WTC11 (cell line): ENCODE results near the gene UGT1A8. TPM values are rescaled to one million over a fixed set of nuclear protein-coding genes. Genes with fewer than 3 reads are reported as not detected.

ENCODE experiments used
- ATAC-seq: fragments of 200-7000 bp; cut with Tn5 transposase; 2 replicates; pipeline ENCODE4 v1.10.0; 2021; ENCODE audit warnings: mild to moderate bottlenecking, moderate library complexity
- CTCF ChIA-PET: fragments of 300-600 bp; sonication (Branson Sonifier 250); formaldehyde crosslinking; loops from one replicate; lab custom pipeline; 2021; ENCODE audit warnings: antibody characterized with exemption; lab: Charles Lee
- POLR2A ChIA-PET: fragments of 350-600 bp; sonication (Branson Sonifier 250); formaldehyde crosslinking; loops from one replicate; lab custom pipeline; 2021; ENCODE audit warnings: antibody characterized with exemption; lab: Charles Lee
- DNase-seq: peaks from one replicate; pipeline ENCODE4 v3.0.0; 2021; ENCODE audit warnings: low spot score
- H3K27ac Mint-ChIP-seq: 2 replicates; pipeline ENCODE4 v1.8.0; 2021; ENCODE audit warnings: mixed read lengths
- H3K27me3 Mint-ChIP-seq: 2 replicates; pipeline ENCODE4 v1.8.0; 2021; ENCODE audit warnings: low read depth, mild to moderate bottlenecking, moderate library complexity, mixed read lengths
- H3K36me3 Mint-ChIP-seq: 2 replicates; pipeline ENCODE4 v1.8.0; 2021; ENCODE audit warnings: mixed read lengths
- H3K4me1 Mint-ChIP-seq: 2 replicates; pipeline ENCODE4 v1.8.0; 2022; ENCODE audit warnings: mixed read lengths
- H3K4me3 Mint-ChIP-seq: 2 replicates; pipeline ENCODE4 v1.8.0; 2021; ENCODE audit warnings: mild to moderate bottlenecking, moderate library complexity, mixed read lengths
- H3K9me3 Mint-ChIP-seq: 2 replicates; pipeline ENCODE4 v1.8.0; 2021; ENCODE audit warnings: mixed read lengths
- GABPB1 ChIP-seq: sonication (generic); formaldehyde crosslinking; IDR thresholded peaks from 2 replicates; pipeline ENCODE4 v1.8.1; 2023; ENCODE audit warnings: mild to moderate bottlenecking, missing genetic modification reagents
- GTF2I ChIP-seq: fragments of 250-450 bp; sonication (Bioruptor Pico); conservative IDR thresholded peaks from 2 replicates; pipeline ENCODE4 v1.4.0; 2021; ENCODE audit warnings: mild to moderate bottlenecking
- HMGXB4 ChIP-seq: sonication (generic); formaldehyde crosslinking; IDR thresholded peaks from 2 replicates; pipeline ENCODE4 v1.8.1; 2023; ENCODE audit warnings: mild to moderate bottlenecking, moderate library complexity, missing genetic modification reagents
- IRF2 ChIP-seq: sonication (generic); formaldehyde crosslinking; IDR thresholded peaks from 2 replicates; pipeline ENCODE4 v1.8.0; 2022; ENCODE audit warnings: low read depth, missing genetic modification reagents, borderline replicate concordance
- JUN ChIP-seq: sonication (generic); formaldehyde crosslinking; IDR thresholded peaks from 2 replicates; pipeline ENCODE4 v1.8.0; 2023; ENCODE audit warnings: mild to moderate bottlenecking, missing genetic modification reagents
- NFATC4 ChIP-seq: fragments of 250-450 bp; sonication (Bioruptor Pico); IDR thresholded peaks from 2 replicates; pipeline ENCODE4 v1.9.0; 2021; ENCODE audit warnings: mild to moderate bottlenecking
- NFE2L1 ChIP-seq: sonication (generic); formaldehyde crosslinking; IDR thresholded peaks from 2 replicates; pipeline ENCODE4 v1.8.1; 2023; ENCODE audit warnings: missing genetic modification reagents
- NR1H2 ChIP-seq: sonication (generic); formaldehyde crosslinking; IDR thresholded peaks from 2 replicates; pipeline ENCODE4 v1.9.0; 2021; ENCODE audit warnings: mild to moderate bottlenecking, moderate library complexity, missing genetic modification reagents
- PREB ChIP-seq: sonication (generic); formaldehyde crosslinking; IDR thresholded peaks from 2 replicates; pipeline ENCODE4 v1.8.1; 2022; ENCODE audit warnings: mild to moderate bottlenecking, missing genetic modification reagents, moderate library complexity, borderline replicate concordance
- PRRX2 ChIP-seq: fragments of 250-450 bp; sonication (Bioruptor Pico); IDR thresholded peaks from 2 replicates; pipeline ENCODE4 v1.8.0; 2021; ENCODE audit warnings: mild to moderate bottlenecking
- SMAD3 ChIP-seq: sonication (generic); formaldehyde crosslinking; IDR thresholded peaks from 2 replicates; pipeline ENCODE4 v1.8.0; 2022; ENCODE audit warnings: missing genetic modification reagents, mild to moderate bottlenecking, borderline replicate concordance
- TEAD1 ChIP-seq: sonication (generic); formaldehyde crosslinking; IDR thresholded peaks from 2 replicates; pipeline ENCODE4 v1.8.0; 2022; ENCODE audit warnings: mild to moderate bottlenecking, missing genetic modification reagents
- ZMAT4 ChIP-seq: fragments of 250-450 bp; sonication (Bioruptor Pico); IDR thresholded peaks from 2 replicates; pipeline ENCODE4 v1.9.0; 2021; ENCODE audit warnings: mild to moderate bottlenecking
- ZNF281 ChIP-seq: sonication (generic); formaldehyde crosslinking; IDR thresholded peaks from 2 replicates; pipeline ENCODE4 v1.8.0; 2023; ENCODE audit warnings: mild to moderate bottlenecking, missing genetic modification reagents
- ZNF396 ChIP-seq: fragments of 250-450 bp; sonication (Bioruptor Pico); IDR thresholded peaks from 2 replicates; pipeline ENCODE4 v1.8.0; 2021; ENCODE audit warnings: mild to moderate bottlenecking, moderate library complexity, borderline replicate concordance
- ZNF512 ChIP-seq: sonication (generic); formaldehyde crosslinking; IDR thresholded peaks from 2 replicates; pipeline ENCODE4 v1.8.1; 2022; ENCODE audit warnings: missing genetic modification reagents, borderline replicate concordance
- ZNF671 ChIP-seq: fragments of 250-450 bp; sonication (Bioruptor Pico); IDR thresholded peaks from 2 replicates; pipeline ENCODE4 v1.8.0; 2021; ENCODE audit warnings: mild to moderate bottlenecking
- total RNA-seq: library from RNA; stranded (reverse); gene quantifications from 3 replicates; pipeline ENCODE4 v1.2.3, GENCODE V29; 2021
- TF ChIP-seq, protein P1 (sequence below): sonication (generic); formaldehyde crosslinking; IDR thresholded peaks from 2 replicates; pipeline ENCODE4 v1.8.0; 2022; ENCODE audit warnings: missing genetic modification reagents
- TF ChIP-seq, protein P2 (sequence below): sonication (generic); formaldehyde crosslinking; IDR thresholded peaks from 2 replicates; pipeline ENCODE4 v1.8.0; 2022; ENCODE audit warnings: mild to moderate bottlenecking, missing genetic modification reagents

Gene UGT1A8
- total RNA-seq, 1 experiment from 2014 or later, result 0.13 TPM

- POLR2A ChIA-PET, result no interaction called here
These were observed 41.2 kb downstream of the UGT1A8 start for GRCh38 chr2:233658610-233659009.

More at GRCh38 chr2:233658610-233659009, 41.2 kb downstream of the UGT1A8 start:
- Mint-ChIP-seq H3K4me1 (no peaks in the 10 kb centered on the region), H3K36me3 (no peaks in the 10 kb centered on the region), H3K27ac (no peak overlapping the region), H3K9me3 (0 out of 2 replicates have a peak, but pooled peaks cover 3% of the 10 kb centered on the region), H3K27me3 (peaks cover 3% of the 10 kb centered on the region), H3K4me3 (no peak overlapping the region)
- CTCF ChIA-PET, result no interaction called here
- no peak for TF ChIP-seq NR1H2 (CRISPR knock-in tag)
- TF ChIP-seq TEAD1 (CRISPR knock-in tag), result no peak
- no peak for TF ChIP-seq SMAD3 (CRISPR knock-in tag)
- no peak for TF ChIP-seq GABPB1 (CRISPR knock-in tag)
- no peak for TF ChIP-seq HMGXB4
- TF ChIP-seq GTF2I (CRISPR knock-in tag), result no peak
- no peak for TF ChIP-seq ZNF512 (CRISPR knock-in tag)
- no peak for TF ChIP-seq JUN (CRISPR knock-in tag)
- TF ChIP-seq NFATC4 (CRISPR knock-in tag), result no peak
- TF ChIP-seq PRRX2 (CRISPR knock-in tag), result no peak
- TF ChIP-seq PREB (CRISPR knock-in tag), result no peak
- TF ChIP-seq, protein P1, sequence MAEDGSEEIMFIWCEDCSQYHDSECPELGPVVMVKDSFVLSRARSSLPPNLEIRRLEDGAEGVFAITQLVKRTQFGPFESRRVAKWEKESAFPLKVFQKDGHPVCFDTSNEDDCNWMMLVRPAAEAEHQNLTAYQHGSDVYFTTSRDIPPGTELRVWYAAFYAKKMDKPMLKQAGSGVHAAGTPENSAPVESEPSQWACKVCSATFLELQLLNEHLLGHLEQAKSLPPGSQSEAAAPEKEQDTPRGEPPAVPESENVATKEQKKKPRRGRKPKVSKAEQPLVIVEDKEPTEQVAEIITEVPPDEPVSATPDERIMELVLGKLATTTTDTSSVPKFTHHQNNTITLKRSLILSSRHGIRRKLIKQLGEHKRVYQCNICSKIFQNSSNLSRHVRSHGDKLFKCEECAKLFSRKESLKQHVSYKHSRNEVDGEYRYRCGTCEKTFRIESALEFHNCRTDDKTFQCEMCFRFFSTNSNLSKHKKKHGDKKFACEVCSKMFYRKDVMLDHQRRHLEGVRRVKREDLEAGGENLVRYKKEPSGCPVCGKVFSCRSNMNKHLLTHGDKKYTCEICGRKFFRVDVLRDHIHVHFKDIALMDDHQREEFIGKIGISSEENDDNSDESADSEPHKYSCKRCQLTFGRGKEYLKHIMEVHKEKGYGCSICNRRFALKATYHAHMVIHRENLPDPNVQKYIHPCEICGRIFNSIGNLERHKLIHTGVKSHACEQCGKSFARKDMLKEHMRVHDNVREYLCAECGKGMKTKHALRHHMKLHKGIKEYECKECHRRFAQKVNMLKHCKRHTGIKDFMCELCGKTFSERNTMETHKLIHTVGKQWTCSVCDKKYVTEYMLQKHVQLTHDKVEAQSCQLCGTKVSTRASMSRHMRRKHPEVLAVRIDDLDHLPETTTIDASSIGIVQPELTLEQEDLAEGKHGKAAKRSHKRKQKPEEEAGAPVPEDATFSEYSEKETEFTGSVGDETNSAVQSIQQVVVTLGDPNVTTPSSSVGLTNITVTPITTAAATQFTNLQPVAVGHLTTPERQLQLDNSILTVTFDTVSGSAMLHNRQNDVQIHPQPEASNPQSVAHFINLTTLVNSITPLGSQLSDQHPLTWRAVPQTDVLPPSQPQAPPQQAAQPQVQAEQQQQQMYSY (CRISPR knock-in tag), result no peak
- TF ChIP-seq ZMAT4, result no peak
- TF ChIP-seq, protein P2, sequence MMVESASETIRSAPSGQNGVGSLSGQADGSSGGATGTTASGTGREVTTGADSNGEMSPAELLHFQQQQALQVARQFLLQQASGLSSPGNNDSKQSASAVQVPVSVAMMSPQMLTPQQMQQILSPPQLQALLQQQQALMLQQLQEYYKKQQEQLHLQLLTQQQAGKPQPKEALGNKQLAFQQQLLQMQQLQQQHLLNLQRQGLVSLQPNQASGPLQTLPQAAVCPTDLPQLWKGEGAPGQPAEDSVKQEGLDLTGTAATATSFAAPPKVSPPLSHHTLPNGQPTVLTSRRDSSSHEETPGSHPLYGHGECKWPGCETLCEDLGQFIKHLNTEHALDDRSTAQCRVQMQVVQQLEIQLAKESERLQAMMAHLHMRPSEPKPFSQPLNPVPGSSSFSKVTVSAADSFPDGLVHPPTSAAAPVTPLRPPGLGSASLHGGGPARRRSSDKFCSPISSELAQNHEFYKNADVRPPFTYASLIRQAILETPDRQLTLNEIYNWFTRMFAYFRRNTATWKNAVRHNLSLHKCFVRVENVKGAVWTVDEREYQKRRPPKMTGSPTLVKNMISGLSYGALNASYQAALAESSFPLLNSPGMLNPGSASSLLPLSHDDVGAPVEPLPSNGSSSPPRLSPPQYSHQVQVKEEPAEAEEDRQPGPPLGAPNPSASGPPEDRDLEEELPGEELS (CRISPR knock-in tag), result no peak
- no peak for TF ChIP-seq IRF2 (CRISPR knock-in tag)
- no peak for TF ChIP-seq ZNF281 (CRISPR knock-in tag)
- no peak for TF ChIP-seq NFE2L1 (CRISPR knock-in tag)
- no peak for TF ChIP-seq ZNF671 (CRISPR knock-in tag)
- no peak for TF ChIP-seq ZNF396
- no peak for ATAC-seq
- DNase-seq, result no peak
